ENCODE data around the gene VSTM4.

VSTM4 gene

DNA sequence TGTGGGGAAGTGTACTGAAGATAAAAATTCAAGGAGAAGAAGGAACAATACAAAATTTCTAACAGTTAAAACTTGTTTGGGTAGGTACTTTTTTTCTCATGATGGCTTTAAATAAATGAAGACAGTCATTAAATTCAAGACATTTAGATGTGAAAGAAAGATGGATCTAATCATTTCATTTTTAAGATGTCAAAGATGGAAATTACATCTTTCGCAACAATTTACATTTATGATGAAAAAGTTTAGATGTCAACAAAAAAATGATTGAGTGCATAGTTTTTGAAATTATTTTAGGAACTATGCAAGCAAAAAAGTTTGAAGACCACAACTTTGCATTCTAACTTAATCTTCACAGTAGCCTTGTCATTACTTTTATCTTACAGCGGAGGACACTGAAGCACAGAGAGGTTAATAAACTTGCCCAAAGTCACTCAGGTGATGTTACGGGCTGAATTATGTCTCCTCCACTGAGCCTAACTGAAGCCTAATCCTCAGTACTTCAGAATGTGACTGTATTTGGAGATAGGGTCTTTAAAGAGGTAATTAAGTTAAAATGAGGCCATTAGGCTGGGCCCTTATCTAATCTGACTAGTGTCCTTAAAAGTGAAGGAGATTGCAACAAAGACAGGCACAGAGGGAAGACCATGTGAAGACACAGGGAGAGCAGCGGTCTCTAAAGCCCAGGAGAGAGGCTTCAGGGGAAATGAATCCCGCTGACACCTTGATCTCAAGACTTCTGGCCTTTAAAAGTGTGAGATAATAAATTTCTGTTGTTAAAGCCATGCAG is 48.2 kb downstream of the VSTM4 start:
- H3K4me2 ChIP-seq (ENCODE audit: low read length): no peak overlapping the region
- no peak overlapping the region for H3K27ac ChIP-seq (ENCODE audit: low read length)
- no peaks in the 10 kb centered on the region for H3K36me3 ChIP-seq (replicated peaks; ENCODE audit: low read depth, low read length)
- H3K4me3 ChIP-seq (ENCODE audit: low read length): no peak overlapping the region
- no peaks in the 10 kb centered on the region for H4K20me1 ChIP-seq (ENCODE audit: insufficient read depth, low read length)
- H3K27me3 ChIP-seq (ENCODE audit: low read depth, low read length): peaks cover 13% of the 10 kb centered on the region
- H3K9ac ChIP-seq (ENCODE audit: low read length): no peak overlapping the region
- H3K9me3 ChIP-seq (ENCODE audit: insufficient read depth, low read length): no peaks in the 10 kb centered on the region
- no peaks in the 10 kb centered on the region for H3K4me1 ChIP-seq (ENCODE audit: low read length)
- H3K79me2 ChIP-seq (ENCODE audit: low read length): no peaks in the 10 kb centered on the region
- no peak for TF ChIP-seq EZH2phosphoT487 (IDR thresholded peaks at IDR 0.05; ENCODE audit: low read depth)
- TF ChIP-seq, protein P1, sequence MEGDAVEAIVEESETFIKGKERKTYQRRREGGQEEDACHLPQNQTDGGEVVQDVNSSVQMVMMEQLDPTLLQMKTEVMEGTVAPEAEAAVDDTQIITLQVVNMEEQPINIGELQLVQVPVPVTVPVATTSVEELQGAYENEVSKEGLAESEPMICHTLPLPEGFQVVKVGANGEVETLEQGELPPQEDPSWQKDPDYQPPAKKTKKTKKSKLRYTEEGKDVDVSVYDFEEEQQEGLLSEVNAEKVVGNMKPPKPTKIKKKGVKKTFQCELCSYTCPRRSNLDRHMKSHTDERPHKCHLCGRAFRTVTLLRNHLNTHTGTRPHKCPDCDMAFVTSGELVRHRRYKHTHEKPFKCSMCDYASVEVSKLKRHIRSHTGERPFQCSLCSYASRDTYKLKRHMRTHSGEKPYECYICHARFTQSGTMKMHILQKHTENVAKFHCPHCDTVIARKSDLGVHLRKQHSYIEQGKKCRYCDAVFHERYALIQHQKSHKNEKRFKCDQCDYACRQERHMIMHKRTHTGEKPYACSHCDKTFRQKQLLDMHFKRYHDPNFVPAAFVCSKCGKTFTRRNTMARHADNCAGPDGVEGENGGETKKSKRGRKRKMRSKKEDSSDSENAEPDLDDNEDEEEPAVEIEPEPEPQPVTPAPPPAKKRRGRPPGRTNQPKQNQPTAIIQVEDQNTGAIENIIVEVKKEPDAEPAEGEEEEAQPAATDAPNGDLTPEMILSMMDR (IDR thresholded peaks at IDR 0.05; ENCODE audit: low read depth, low read length): no peak
- H2AFZ ChIP-seq (ENCODE audit: low read depth, low read length): no peak overlapping the region

DNA sequence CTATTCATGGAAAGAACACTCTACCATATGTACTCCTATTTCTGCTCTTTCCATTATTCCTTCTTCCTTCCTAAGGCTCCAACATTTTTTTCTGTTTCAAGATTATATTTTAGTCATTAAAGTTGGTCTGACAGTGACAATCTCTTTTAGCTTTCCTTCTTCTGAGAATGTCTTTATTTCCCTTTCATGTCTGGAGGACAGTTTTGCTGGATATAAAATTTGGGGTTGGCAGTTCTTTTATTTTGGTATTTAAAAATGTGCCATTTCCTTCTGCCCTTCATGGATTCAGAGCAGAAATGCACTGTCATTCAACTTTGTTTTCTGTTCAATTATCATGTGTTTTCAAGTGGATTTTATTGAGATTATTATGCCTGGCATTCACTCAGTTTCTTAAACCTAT is 53.1 kb downstream of the VSTM4 start:
- Histone ChIP-seq H3K4me2 (ENCODE audit: low read length) (no peak overlapping the region), H3K36me3 (replicated peaks; ENCODE audit: low read depth, low read length) (no peaks in the 10 kb centered on the region), H3K4me1 (ENCODE audit: low read length) (no peaks in the 10 kb centered on the region), H3K4me3 (ENCODE audit: low read length) (no peak overlapping the region), H2AFZ (ENCODE audit: low read depth, low read length) (no peak overlapping the region), H3K79me2 (ENCODE audit: low read length) (no peaks in the 10 kb centered on the region), H4K20me1 (ENCODE audit: insufficient read depth, low read length) (no peaks in the 10 kb centered on the region), H3K27ac (ENCODE audit: low read length) (no peak overlapping the region), H3K9me3 (ENCODE audit: insufficient read depth, low read length) (no peaks in the 10 kb centered on the region), H3K9ac (ENCODE audit: low read length) (no peak overlapping the region), H3K27me3 (ENCODE audit: low read depth, low read length) (peaks cover 13% of the 10 kb centered on the region)
- TF ChIP-seq, protein P1 (IDR thresholded peaks at IDR 0.05; ENCODE audit: low read depth, low read length): no peak

DNA sequence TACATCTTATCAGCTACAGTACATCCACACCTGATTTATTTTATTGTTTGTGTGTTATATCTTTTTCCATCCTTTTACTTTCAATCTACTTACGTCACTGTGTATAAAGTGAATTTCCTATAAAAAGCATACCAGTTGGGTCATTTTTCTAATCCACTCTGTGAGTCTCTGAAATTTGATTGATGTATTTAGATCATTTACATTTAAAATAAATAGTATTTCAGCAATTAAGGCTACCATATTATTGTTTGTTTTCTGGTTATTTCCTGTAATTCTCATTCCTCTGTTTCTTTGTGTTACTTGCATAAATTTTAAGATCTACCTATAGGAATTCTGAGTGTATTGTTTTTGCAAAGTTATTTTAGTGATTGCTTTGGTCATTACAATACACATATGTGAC is 53.7 kb downstream of the VSTM4 start:
- Histone ChIP-seq H3K9ac (ENCODE audit: low read length) (no peak overlapping the region), H2AFZ (ENCODE audit: low read depth, low read length) (no peak overlapping the region), H3K4me3 (ENCODE audit: low read length) (no peak overlapping the region), H3K27ac (ENCODE audit: low read length) (no peak overlapping the region), H3K4me2 (ENCODE audit: low read length) (no peak overlapping the region), H3K4me1 (ENCODE audit: low read length) (no peaks in the 10 kb centered on the region), H4K20me1 (ENCODE audit: insufficient read depth, low read length) (no peaks in the 10 kb centered on the region), H3K36me3 (replicated peaks; ENCODE audit: low read depth, low read length) (no peaks in the 10 kb centered on the region), H3K27me3 (ENCODE audit: low read depth, low read length) (peaks cover 13% of the 10 kb centered on the region), H3K9me3 (ENCODE audit: insufficient read depth, low read length) (no peaks in the 10 kb centered on the region), H3K79me2 (ENCODE audit: low read length) (no peaks in the 10 kb centered on the region)
- TF ChIP-seq EZH2phosphoT487 (IDR thresholded peaks at IDR 0.05; ENCODE audit: low read depth): no peak
- TF ChIP-seq, protein P1 (IDR thresholded peaks at IDR 0.05; ENCODE audit: low read depth, low read length): no peak

DNA sequence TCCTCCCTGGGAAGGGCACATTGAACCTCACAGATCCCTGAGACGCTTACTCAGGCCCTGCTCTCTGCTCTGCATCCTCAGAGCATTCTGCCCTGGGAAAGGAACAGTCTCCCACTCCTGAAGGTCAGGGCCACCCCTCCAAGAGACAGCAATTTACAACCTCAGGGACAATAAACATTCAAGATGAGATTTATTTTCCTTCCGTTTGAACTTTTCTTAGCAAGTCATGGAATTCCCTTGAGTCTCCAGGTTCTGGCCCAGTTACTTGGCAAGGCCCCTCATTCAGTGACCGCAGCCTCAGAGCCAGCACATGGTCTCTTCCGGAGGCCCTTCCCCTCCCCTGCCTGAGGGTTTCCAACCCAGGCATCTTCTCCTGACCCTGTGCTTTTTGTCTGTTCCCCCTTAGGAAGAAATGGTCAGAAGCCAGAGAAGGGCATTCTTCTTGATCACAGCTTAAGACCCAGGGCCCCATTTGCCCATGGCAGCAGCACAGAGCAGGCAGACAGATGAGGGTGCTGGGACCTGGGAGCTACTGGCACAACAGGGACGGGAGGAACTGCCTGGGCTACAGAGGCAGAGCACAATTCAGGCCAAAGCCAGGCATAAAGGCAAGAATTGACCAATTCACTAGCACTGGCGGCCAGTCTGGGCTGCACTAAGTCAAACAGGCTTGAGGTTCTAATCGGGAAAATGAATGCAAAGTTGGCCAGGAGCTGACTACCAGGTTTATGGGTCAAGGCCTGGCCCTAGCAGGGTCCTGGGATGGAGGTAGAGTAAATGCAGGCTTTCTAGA is 56.7 kb downstream of the VSTM4 start:
- H3K4me1 ChIP-seq (ENCODE audit: low read length): peaks cover under 1% of the 10 kb centered on the region; the same call in 1 of the 2 replicates
- no peaks in the 10 kb centered on the region for H3K79me2 ChIP-seq (ENCODE audit: low read length)
- TF ChIP-seq, protein P1 (IDR thresholded peaks at IDR 0.05; ENCODE audit: low read depth, low read length): no peak
- no peak for TF ChIP-seq EZH2phosphoT487 (IDR thresholded peaks at IDR 0.05; ENCODE audit: low read depth)
- no peak overlapping the region for H2AFZ ChIP-seq (ENCODE audit: low read depth, low read length)
- H3K27me3 ChIP-seq (ENCODE audit: low read depth, low read length): peaks cover under 1% of the 10 kb centered on the region; the same call in 1 of the 2 replicates
- H3K4me2 ChIP-seq (ENCODE audit: low read length): no peak overlapping the region
- no peaks in the 10 kb centered on the region for H3K9me3 ChIP-seq (ENCODE audit: insufficient read depth, low read length)
- no peak overlapping the region for H3K9ac ChIP-seq (ENCODE audit: low read length)
- no peak overlapping the region for H3K27ac ChIP-seq (ENCODE audit: low read length)
- H3K36me3 ChIP-seq (replicated peaks; ENCODE audit: low read depth, low read length): no peaks in the 10 kb centered on the region
- no peak overlapping the region for H3K4me3 ChIP-seq (ENCODE audit: low read length)
- H4K20me1 ChIP-seq (ENCODE audit: insufficient read depth, low read length): no peaks in the 10 kb centered on the region

All from OCI-LY3 (cell line).